Daoy (cell line): ENCODE measurements around the gene IL11. TPM values are rescaled to one million over a fixed set of nuclear protein-coding genes. Genes with fewer than 3 reads are reported as not detected.
"Not testable (repeated sequence)": the region's sequence is repeated elsewhere in the genome, so short reads cannot be mapped to it uniquely, and the experiment has no call there.

Experiments used
- DNase-seq: peaks from one replicate; pipeline ENCODE4 v3.0.0-alpha.2; 2015; ENCODE audit warnings: low read depth
- total RNA-seq: library from RNA; depleted of rRNA; stranded (reverse); fragments of >200 nt; shearing (Covaris generic); gene quantifications from 2 replicates; pipeline ENCODE4 v1.2.3, GENCODE V29; 2014

Gene IL11
- total RNA-seq, 1 experiment from 2014 or later = 56.5 TPM

- DNase-seq = no peak
Measured at GRCh38 chr19:55352549-55353145, 17.6 kb downstream of the IL11 start.

GRCh38 chr19:55352040-55352439 is 18.2 kb downstream of the IL11 start:
- DNase-seq = peak; percentile 65

- no peak for DNase-seq
Measured at GRCh38 chr19:55350620-55351315, 19.5 kb downstream of the IL11 start.

- no peak for DNase-seq
Measured at GRCh38 chr19:55348317-55349034, 21.8 kb downstream of the IL11 start.

GRCh38 chr19:55347442-55348009 is 22.7 kb downstream of the IL11 start:
- no peak for DNase-seq

GRCh38 chr19:55346725-55347441 is 23.4 kb downstream of the IL11 start:
- no peak for DNase-seq

- DNase-seq = peak; percentile 54
Measured at GRCh38 chr19:55345818-55346724, 24.2 kb downstream of the IL11 start.

GRCh38 chr19:55345101-55345817 is 25.0 kb downstream of the IL11 start:
- DNase-seq = no peak

GRCh38 chr19:55344444-55344843 is 25.8 kb downstream of the IL11 start:
- DNase-seq = no peak

- no peak for DNase-seq
Measured at GRCh38 chr19:55341595-55342531, 28.4 kb downstream of the IL11 start.

GRCh38 chr19:55341171-55341588 is 29.1 kb downstream of the IL11 start:
- DNase-seq = peak; percentile 72

GRCh38 chr19:55340784-55341147 is 29.5 kb downstream of the IL11 start:
- DNase-seq = peak; percentile 39

- DNase-seq = no peak
Measured at GRCh38 chr19:55339889-55340783, 30.1 kb downstream of the IL11 start.

GRCh38 chr19:55339105-55339888 is 31.0 kb downstream of the IL11 start, which contains the start of gene KMT5C:
Gene KMT5C (plus strand): TSS chr19:55339876. CDS start chr19:55341937, 2,061 bp downstream.
- peak; percentile 100 for DNase-seq

- DNase-seq = peak; percentile 52
Measured at GRCh38 chr19:55336101-55336500, 34.2 kb downstream of the IL11 start.

GRCh38 chr19:55333870-55334269 is 36.4 kb downstream of the IL11 start:
- DNase-seq = no peak

GRCh38 chr19:55329791-55330190 is 40.5 kb downstream of the IL11 start:
- DNase-seq = not testable (repeated sequence)
